Heart left ventricle (tissue), 13 donors: ENCODE measurements around the gene PTPRU.

Experiments used
- POLR2A ChIP-seq, 2 donors: fragments of 450-650 bp; IDR thresholded peaks; one replicate each; pipeline ENCODE4 v1.6.1; 2017; ENCODE audit warnings: antibody characterized with exemption in 2 of 2, mild to moderate bottlenecking in 2 of 2, moderate library complexity in 2 of 2
- TF ChIP-seq, protein P1 (sequence below), 12 donors: fragments of 200-600 bp; sonication (generic) in 4 of 12; IDR thresholded peaks; one replicate each; pipeline versions ENCODE4 v1.5.0 to v1.8.0; 2018 to 2022; ENCODE audit warnings: antibody characterized with exemption in 12 of 12, mild to moderate bottlenecking in 5 of 12
- donor health status: ischemic (EF 13 %, LVEDD 7.1; RV severe dilation, severe dysfunction).
- donor health status: DM: no; HTN: yes; CAD: no.
- donor health status: DM: no; HTN: no; CAD: no.
- donor health status: ischemic (EF 25% LVEDD 6.9; RV normal size, moderate dysfunction).
- donor health status: ischemic (EF 25% LVEDD 5.7; RV mildly dilated, moderate dysfunction).
- donor health status: ischemic (EF 35%, LVEDD 5.7; RV mildly dilated, moderate dysfunction).
- donor health status: nonischemic (EF 11% LVEDD 7.7; RV severe dilation, severe dysfunction).
- donor health status: DM: yes; HTN: yes; CAD: no.
- donor health status: PGD.
- donor health status: ischemic (EF 29% LVEDD 5.4; RV normal size, mild dysfunction).
- donor health status: nonischemic (EF 23%, LVEDD 6.1; RV moderate dilation, normal function).

- TF ChIP-seq, protein P1, sequence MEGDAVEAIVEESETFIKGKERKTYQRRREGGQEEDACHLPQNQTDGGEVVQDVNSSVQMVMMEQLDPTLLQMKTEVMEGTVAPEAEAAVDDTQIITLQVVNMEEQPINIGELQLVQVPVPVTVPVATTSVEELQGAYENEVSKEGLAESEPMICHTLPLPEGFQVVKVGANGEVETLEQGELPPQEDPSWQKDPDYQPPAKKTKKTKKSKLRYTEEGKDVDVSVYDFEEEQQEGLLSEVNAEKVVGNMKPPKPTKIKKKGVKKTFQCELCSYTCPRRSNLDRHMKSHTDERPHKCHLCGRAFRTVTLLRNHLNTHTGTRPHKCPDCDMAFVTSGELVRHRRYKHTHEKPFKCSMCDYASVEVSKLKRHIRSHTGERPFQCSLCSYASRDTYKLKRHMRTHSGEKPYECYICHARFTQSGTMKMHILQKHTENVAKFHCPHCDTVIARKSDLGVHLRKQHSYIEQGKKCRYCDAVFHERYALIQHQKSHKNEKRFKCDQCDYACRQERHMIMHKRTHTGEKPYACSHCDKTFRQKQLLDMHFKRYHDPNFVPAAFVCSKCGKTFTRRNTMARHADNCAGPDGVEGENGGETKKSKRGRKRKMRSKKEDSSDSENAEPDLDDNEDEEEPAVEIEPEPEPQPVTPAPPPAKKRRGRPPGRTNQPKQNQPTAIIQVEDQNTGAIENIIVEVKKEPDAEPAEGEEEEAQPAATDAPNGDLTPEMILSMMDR (IDR thresholded peaks at IDR 0.05) = no peak
- TF ChIP-seq POLR2A (IDR thresholded peaks at IDR 0.05) = no peak
Measured at GRCh38 chr1:29343908-29344307, 107.6 kb downstream of the PTPRU start.
